ENCODE results near the gene SCML1. TPM values are rescaled to one million over a fixed set of nuclear protein-coding genes. Genes with fewer than 3 reads are reported as not detected.

The SCML1 gene
- total RNA-seq: 5.7 and 8.7 TPM in 2 replicates

GRCh38 chrX:17736856-17737709 is at the start of gene SCML1:
Gene SCML1 (plus strand): TSS chrX:17737493. CDS start chrX:17744187, 6,694 bp downstream.

Other genes with a start within 250 kb of the SCML1 start
- gene RAI2, start 123.8 kb downstream of the SCML1 start, total RNA-seq: 0.65 and 1.6 TPM in 2 replicates

All from bladder microvascular endothelial cell (primary cell).